HT-29 (cell line): ENCODE results near the gene ACKR2. TPM values are rescaled to one million over a fixed set of nuclear protein-coding genes. Genes with fewer than 3 reads are reported as not detected.
A peak's percentile ranks its signal among the peaks of the same experiment; 100 is the strongest.
"Not testable (repeated sequence)": the region's sequence is repeated elsewhere in the genome, so short reads cannot be mapped to it uniquely, and the experiment has no call there.

ENCODE experiments used
- DNase-seq: peaks from one replicate; pipeline ENCODE4 v3.0.0-alpha.2; 2015; ENCODE audit warnings: low spot score
- total RNA-seq: library from RNA; depleted of rRNA; stranded (reverse); fragments of >200 nt; shearing (Covaris generic); gene quantifications from 2 replicates; pipeline ENCODE4 v1.2.3, GENCODE V29; 2014

Gene ACKR2
- total RNA-seq, 1 experiment from 2014 or later, result not detected

GRCh38 chr3:42801784-42802183, 7.5 kb upstream of the ACKR2 start:
- DNase-seq, result no peak

GRCh38 chr3:42802876-42803413, 6.3 kb upstream of the ACKR2 start:
- DNase-seq, result no peak

GRCh38 chr3:42803414-42804105, 5.7 kb upstream of the ACKR2 start:
- DNase-seq, result peak; percentile 53

GRCh38 chr3:42804106-42804830, 5.0 kb upstream of the ACKR2 start, which contains the start of gene HIGD1A:
Gene HIGD1A, minus strand, starts transcription at chr3:42804490. Its CDS starts 10,237 bp downstream, at chr3:42794253.
- peak; percentile 88 for DNase-seq

- no peak for DNase-seq
Measured at GRCh38 chr3:42804831-42805132, 4.5 kb upstream of the ACKR2 start.

- peak; percentile 29 for DNase-seq
Measured at GRCh38 chr3:42805141-42805821, 4.0 kb upstream of the ACKR2 start.

- no peak for DNase-seq
Measured at GRCh38 chr3:42807929-42808328, 1.3 kb upstream of the ACKR2 start.

GRCh38 chr3:42810706-42811105, 1.5 kb downstream of the ACKR2 start:
- DNase-seq, result not testable (repeated sequence)

- DNase-seq, result not testable (repeated sequence)
Measured at GRCh38 chr3:42811118-42811883, 2.1 kb downstream of the ACKR2 start.

GRCh38 chr3:42814246-42814645, 5.0 kb downstream of the ACKR2 start:
- DNase-seq, result no peak

- DNase-seq, result no peak
Measured at GRCh38 chr3:42814914-42815507, 5.8 kb downstream of the ACKR2 start.

GRCh38 chr3:42815826-42816225, 6.6 kb downstream of the ACKR2 start:
- no peak for DNase-seq

GRCh38 chr3:42819351-42819965, 10.2 kb downstream of the ACKR2 start:
- peak; percentile 57 for DNase-seq

- DNase-seq, result no peak
Measured at GRCh38 chr3:42820746-42821051, 11.5 kb downstream of the ACKR2 start.

- DNase-seq, result no peak
Measured at GRCh38 chr3:42822828-42823227, 13.6 kb downstream of the ACKR2 start.

- no peak for DNase-seq
Measured at GRCh38 chr3:42823351-42823750, 14.1 kb downstream of the ACKR2 start.

GRCh38 chr3:42826141-42826540, 16.9 kb downstream of the ACKR2 start:
- no peak for DNase-seq

- no peak for DNase-seq
Measured at GRCh38 chr3:42827023-42827422, 17.8 kb downstream of the ACKR2 start.

GRCh38 chr3:42827654-42828053, 18.4 kb downstream of the ACKR2 start:
- no peak for DNase-seq

GRCh38 chr3:42829083-42829627, 19.9 kb downstream of the ACKR2 start:
- no peak for DNase-seq
